ENCODE data around the gene SLC26A2. TPM values are rescaled to one million over a fixed set of nuclear protein-coding genes. Genes with fewer than 3 reads are reported as not detected.

Gene SLC26A2
- total and polyA plus RNA-seq, 2 of the 8 experiments (the other 6 are each of a cell fraction or from before 2014, with no cell fraction given): 3.7 to 11.4 TPM

DNA sequence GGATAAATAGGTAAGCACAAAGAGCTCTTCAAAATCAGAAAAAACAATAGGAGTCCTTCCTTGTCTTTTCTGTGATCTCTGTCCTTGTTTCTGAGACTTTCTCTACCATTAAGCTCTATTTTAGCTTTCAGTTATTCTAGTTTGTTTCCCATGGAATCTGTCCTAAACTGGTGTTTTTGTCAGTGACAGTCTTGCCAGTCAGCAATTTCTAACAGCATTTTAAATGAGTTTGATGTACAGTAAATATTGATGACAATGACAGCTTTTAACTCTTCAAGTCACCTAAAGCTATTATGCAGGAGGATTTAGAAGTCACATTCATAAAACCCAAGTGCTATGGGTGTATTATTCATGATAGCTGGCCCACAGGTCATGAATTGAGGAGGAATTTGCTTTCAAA is 21.9 kb downstream of the SLC26A2 start:
- no peak overlapping the region for H3K18ac ChIP-seq (ENCODE audit: extremely low read depth, low read length)
- H2BK12ac ChIP-seq (ENCODE audit: low read depth, low read length): no peak overlapping the region
- no peak overlapping the region for H3K4ac ChIP-seq (replicated peaks; ENCODE audit: insufficient read length, low read depth, low read length)
- no peak overlapping the region for H3K23ac ChIP-seq (ENCODE audit: insufficient read length)
- H3K14ac ChIP-seq (ENCODE audit: insufficient read length): no peak overlapping the region
- no peak overlapping the region for H2BK15ac ChIP-seq (ENCODE audit: low read length)
- ChIA-PET POLR2A (ENCODE audit: partially characterized antibody) (interaction anchor here (1.9 kb wide), 1 partner anchor 17 kb away, joined by 8 read pairs; the partner anchor contains the start of genes HMGXB3 and TIGD6), CTCF (ENCODE audit: partially characterized antibody) (interaction anchor here (1.3 to 5.5 kb wide), 5 partner anchors 9 to 149 kb away, joined by 3 to 26 read pairs (median 7); no protein-coding TSS in a partner anchor)
- H2BK20ac ChIP-seq (ENCODE audit: low read length): no peak overlapping the region
- H4K5ac ChIP-seq (ENCODE audit: insufficient read length, low read depth, low read length): no peak overlapping the region
- DNase-seq (ENCODE audit: low read depth in 1 of 2, low spot score in 2 of 2) (no peak), FAIRE-seq (no peak)
- H4K8ac ChIP-seq (ENCODE audit: extremely low read depth, insufficient read depth, low read length): no peak overlapping the region
- H3K23me2 ChIP-seq (ENCODE audit: low read depth, low read length): no peaks in the 10 kb centered on the region
- no peak overlapping the region for H2AFZ ChIP-seq (ENCODE audit: low read length)
- H3K4me1 ChIP-seq (replicated peaks in 1 of 4; ENCODE audit: control insufficient read depth in 3 of 4, insufficient read depth in 4 of 4, low read length in 3 of 4): no peaks in the 10 kb centered on the region
- H3K27ac ChIP-seq (ENCODE audit: low read depth, low read length): no peak overlapping the region
- peaks cover 0 to 3% (median 2%) of the 10 kb centered on the region in 4 experiments; a peak in 3 of 8 replicates for H3K36me3 ChIP-seq (ENCODE audit: control insufficient read depth in 2 of 4, insufficient read depth in 4 of 4, low read length in 3 of 4)
- no peaks in the 10 kb centered on the region; the same call in 1 of the 2 replicates for H3K79me1 ChIP-seq (ENCODE audit: low read depth, low read length)
- no peak overlapping the region for H3K4me3 ChIP-seq (ENCODE audit: extremely low read depth in 1 of 4, insufficient read depth in 2 of 4, low read depth in 3 of 4, low read length in 4 of 4)
- H3K9ac ChIP-seq (replicated peaks in 1 of 4; ENCODE audit: extremely low read depth in 1 of 4, low read depth in 3 of 4, low read length in 3 of 4): no peak overlapping the region
- no peaks in the 10 kb centered on the region for H3K9me3 ChIP-seq (ENCODE audit: insufficient read depth in 2 of 2, low read depth in 1 of 2, low read length in 1 of 2)
- H4K91ac ChIP-seq (replicated peaks; ENCODE audit: insufficient read length, low read length): no peak overlapping the region
- H2BK5ac ChIP-seq (ENCODE audit: low read depth, low read length): no peak overlapping the region
- H3K27me3 ChIP-seq (replicated peaks in 1 of 4; ENCODE audit: control insufficient read depth in 3 of 4, extremely low read depth in 1 of 4, insufficient read depth in 3 of 4, low read length in 3 of 4): no peaks in the 10 kb centered on the region
- H4K20me1 ChIP-seq (replicated peaks in 1 of 2; ENCODE audit: control insufficient read depth in 1 of 2, insufficient read depth in 2 of 2, low read length in 2 of 2): no peaks in the 10 kb centered on the region
- H2AK5ac ChIP-seq (ENCODE audit: low read depth, low read length): no peak overlapping the region
- H3K79me2 ChIP-seq (ENCODE audit: control insufficient read depth in 1 of 2, insufficient read depth in 2 of 2, low read length in 2 of 2): no peaks in the 10 kb centered on the region
- H3K56ac ChIP-seq (replicated peaks; ENCODE audit: insufficient read length, low read depth, low read length): no peak overlapping the region
- H2BK120ac ChIP-seq (replicated peaks; ENCODE audit: low read depth, low read length): no peak overlapping the region
- H3K4me2 ChIP-seq (ENCODE audit: insufficient read depth in 1 of 2, low read depth in 2 of 2, low read length in 2 of 2): no peak overlapping the region
- TF ChIP-seq KDM1A (IDR thresholded peaks at IDR 0.05; ENCODE audit: borderline replicate concordance, low read length): no peak
- TF ChIP-seq GTF2F1 (IDR thresholded peaks at IDR 0.05; ENCODE audit: borderline replicate concordance, low read depth, low read length): no peak
- TF ChIP-seq, protein P1, sequence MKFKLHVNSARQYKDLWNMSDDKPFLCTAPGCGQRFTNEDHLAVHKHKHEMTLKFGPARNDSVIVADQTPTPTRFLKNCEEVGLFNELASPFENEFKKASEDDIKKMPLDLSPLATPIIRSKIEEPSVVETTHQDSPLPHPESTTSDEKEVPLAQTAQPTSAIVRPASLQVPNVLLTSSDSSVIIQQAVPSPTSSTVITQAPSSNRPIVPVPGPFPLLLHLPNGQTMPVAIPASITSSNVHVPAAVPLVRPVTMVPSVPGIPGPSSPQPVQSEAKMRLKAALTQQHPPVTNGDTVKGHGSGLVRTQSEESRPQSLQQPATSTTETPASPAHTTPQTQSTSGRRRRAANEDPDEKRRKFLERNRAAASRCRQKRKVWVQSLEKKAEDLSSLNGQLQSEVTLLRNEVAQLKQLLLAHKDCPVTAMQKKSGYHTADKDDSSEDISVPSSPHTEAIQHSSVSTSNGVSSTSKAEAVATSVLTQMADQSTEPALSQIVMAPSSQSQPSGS (IDR thresholded peaks at IDR 0.05; ENCODE audit: low read length): no peak
- TF ChIP-seq EGR1 (IDR thresholded peaks at IDR 0.05; ENCODE audit: borderline replicate concordance, low read depth, low read length): no peak
- TF ChIP-seq EP300 (IDR thresholded peaks at IDR 0.05; ENCODE audit: borderline replicate concordance in 1 of 2, low read depth in 2 of 2, low read length in 2 of 2): no peak
- no peak for TF ChIP-seq SAP30 (IDR thresholded peaks at IDR 0.05; ENCODE audit: insufficient read depth, insufficient replicate concordance, low read length)
- TF ChIP-seq TEAD4 (IDR thresholded peaks at IDR 0.05; ENCODE audit: low read depth, low read length): no peak
- no peak for TF ChIP-seq ASH2L (IDR thresholded peaks at IDR 0.05; ENCODE audit: low read length)
- TF ChIP-seq RBBP5 (IDR thresholded peaks at IDR 0.05; ENCODE audit: borderline replicate concordance, low read depth, low read length): no peak
- TF ChIP-seq EZH2 (IDR thresholded peaks at IDR 0.05; ENCODE audit: low read depth, low read length, severe bottlenecking): no peak
- no peak for TF ChIP-seq CHD2 (IDR thresholded peaks at IDR 0.05; ENCODE audit: low read length)
- TF ChIP-seq POLR2A (IDR thresholded peaks at IDR 0.05; ENCODE audit: control extremely low read depth in 1 of 2, low read depth in 2 of 2, low read length in 2 of 2): no peak
- no peak for TF ChIP-seq JUN (IDR thresholded peaks at IDR 0.05; ENCODE audit: low read depth, low read length)
- no peak for TF ChIP-seq SRF (IDR thresholded peaks at IDR 0.05; ENCODE audit: low read depth, low read length)
